OCI-M1 (cell line): ENCODE data around the gene KDR.

Experiments used
- DNase-seq: peaks from one replicate; lab custom pipeline; 2025; lab: John Stamatoyannopoulos, UW

KDR gene

DNA sequence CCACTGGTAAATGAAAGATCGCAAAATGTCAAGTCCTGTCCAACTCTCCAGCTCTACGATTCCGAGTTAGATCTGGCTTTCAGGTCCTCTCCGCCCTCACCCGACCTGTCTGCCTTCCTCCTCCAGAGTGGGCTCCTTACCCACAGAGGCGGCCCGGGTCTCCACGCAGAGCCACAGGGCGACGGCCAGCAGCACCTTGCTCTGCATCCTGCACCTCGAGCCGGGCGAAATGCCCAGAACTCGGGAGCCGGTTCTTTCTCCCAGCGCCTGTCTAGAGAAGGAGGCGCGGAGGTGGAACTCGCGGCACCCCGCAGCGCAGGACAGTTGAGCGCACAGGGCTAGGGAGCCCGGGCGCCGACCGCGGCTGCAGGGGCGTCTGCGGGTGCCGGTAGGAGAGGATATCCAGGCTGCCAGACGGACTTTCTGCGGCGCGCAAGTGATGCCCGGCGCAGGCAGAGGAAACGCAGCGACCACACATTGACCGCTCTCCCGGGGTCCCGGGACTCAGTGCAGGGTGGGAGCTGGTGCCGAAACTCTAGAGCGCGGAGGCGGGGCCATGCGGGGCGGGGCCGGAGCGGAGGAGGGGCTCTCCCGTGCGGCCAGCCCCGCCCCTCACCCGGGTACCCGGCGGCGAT is at the start of gene KDR:
KDR (minus strand) TSS at position 509 of the 635 bp plus-strand sequence; CDS start at position 207, 302 bp downstream.
- no peak for DNase-seq

DNA sequence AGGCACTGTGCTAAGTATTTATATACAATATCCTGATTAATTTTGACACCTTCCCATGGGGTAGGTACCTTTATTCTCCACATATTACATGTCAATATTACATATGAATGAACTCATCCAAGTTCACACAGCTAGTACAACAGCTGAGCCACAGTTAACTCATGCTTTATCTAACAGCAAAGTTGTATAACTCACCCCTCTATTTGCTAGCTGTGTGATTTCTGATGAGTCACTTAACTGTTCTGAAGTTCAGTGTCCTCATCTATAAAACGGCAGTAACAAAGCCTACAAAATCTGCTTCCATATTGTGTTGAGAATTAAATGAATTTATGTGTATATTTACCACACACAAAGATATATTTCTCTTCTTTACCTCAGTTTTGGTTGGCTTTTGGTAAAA is 48.2 kb upstream of the KDR start:
- no peak for DNase-seq

DNA sequence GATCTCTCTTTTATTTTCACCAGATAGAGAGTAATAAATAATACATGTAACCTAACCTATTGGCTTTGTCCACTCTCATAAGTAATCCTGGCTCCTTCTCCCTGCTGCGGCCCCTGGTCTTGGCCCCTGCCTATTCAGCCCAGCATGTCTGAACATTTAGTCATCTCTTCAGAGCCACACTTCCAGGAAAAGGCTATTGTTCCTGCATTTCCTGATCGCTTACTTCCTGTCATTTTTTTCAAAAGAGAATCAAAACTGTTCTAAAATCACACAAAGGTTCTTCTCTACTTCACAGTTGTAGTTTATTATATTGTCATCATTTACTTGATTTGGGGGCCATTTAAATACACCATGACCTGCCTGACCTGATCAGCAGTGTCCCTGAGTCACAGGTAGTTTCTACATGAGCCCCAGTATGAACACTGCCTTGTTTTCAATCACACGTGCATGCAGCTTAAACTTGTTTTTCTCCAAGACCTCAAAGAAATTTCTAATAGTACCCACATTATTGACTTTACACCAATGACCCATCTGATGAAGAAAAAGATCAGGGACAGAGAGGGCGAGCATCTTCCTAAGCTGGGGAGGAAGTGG is 47.4 kb upstream of the KDR start:
- no peak for DNase-seq

DNA sequence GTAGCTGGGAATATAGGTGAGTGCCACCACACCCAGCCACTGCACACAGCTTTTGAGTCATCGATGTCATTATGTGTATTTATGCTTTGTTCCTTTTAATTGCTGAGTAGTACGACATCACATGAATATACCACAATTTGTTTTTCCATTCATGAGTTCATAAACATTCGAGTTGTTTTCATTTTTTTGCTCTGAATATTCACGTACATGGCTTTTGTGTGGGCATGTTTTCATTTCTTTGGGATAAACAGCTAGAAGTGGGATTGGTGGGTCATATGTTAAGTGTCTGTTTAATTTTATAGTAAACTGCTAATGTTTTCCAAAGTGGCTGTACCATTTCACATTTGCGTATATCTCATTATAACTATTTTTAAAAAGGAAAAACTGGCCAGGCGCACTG is 45.1 kb upstream of the KDR start:
- DNase-seq: no peak

DNA sequence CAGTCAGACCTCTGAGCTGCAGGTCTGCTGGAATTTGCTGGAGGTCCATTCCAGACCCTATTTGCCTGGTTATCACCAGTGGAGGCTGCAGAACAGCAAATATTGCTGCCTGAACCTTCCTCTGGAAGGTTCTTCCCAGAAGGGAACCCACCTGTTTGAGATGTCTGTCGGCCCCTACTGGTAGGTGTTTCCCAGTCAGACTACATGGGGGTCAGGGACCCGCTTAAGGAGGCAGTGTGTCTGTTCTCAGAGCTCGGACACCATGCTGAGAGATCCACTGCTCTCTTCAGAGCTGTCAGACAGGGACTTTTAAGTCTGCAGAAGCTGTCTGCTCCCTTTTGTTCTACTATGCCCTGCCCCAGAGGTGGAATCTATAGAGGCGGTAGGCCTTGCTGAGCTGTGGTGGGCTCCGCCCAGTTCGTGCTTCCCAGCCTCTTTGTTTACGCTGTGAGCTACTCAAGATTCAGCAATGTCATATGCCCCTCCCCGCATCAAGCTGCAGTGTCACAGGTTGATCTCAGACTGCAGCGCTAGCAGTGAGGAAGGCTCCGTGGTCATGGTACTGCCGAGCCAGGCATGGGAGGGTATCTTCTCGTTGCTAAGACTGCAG is 44.1 kb upstream of the KDR start:
- peak; percentile 65 for DNase-seq

DNA sequence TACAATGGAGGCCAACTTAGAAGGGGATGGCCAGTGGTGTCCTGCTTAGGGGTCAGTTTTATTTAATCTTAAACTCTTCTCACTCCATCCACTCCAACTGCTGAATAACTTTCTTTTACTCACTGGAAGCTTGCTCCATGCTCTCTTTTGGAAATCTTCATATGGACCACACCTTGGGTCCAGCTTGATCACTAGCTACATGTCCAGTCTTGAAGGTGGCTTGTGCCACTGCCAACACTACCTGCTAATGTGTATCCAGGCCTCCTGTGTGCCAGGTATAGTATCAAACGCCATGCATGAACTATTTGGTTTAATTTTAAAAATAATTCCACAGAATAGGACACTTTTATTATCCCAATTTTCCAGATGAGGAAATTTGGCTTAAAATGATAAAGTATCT is 37.0 kb upstream of the KDR start:
- DNase-seq: no peak

DNA sequence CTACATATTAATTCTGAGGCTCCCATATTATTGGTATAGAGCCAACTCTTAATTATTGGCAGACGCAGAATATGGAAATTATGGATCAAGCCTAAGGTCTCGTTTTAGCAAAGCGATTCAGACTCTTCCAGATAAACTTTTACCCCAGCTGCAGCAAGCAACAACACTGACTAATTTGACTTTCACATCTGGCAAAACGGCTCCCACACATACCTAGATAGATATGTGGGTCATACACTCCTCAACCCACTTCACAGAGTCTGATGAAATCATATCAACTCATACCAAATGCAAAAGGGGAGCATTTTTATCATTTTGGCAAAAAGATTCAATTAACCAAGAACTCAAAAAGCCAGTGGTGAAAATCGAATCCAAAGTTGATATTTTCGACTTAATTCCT is 36.3 kb upstream of the KDR start:
- DNase-seq: no peak

DNA sequence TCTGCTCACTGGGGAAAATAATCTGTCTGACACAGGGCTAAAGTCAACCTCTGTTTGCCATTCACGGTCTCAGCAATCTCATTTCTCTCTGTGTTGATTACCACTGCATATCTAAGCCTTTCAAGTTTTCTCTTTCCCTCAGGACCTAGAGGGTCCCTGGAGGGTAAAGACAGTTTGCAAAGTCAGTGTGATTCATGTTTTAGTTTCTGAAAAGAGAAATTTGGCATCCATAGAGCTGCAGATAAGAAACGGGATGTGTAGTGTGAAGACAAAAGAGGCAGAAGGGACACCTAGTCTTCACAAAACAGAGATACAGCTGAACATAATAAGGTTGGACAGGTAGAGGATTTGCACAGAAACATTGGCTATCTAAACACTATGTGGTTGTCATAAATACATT is 34.5 kb upstream of the KDR start:
- no peak for DNase-seq

DNA sequence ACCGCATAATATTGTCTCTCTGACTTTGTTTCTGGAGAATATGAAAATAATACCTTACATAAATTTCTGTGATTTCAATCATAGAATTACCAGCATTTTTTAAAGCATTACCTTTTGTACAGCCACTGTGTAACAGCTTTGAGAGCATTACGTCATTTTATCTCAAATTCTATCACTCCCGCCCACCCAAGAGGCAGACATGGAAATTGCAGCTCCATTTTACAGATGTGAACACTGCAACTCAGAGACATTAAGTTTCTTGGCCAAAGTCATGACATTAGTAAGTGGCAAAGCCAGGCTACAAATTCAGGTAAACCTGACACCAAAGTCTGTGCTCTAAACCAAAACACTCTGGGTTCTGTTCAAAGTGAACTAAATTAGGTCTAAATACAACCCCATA is 33.6 kb upstream of the KDR start:
- no peak for DNase-seq

DNA sequence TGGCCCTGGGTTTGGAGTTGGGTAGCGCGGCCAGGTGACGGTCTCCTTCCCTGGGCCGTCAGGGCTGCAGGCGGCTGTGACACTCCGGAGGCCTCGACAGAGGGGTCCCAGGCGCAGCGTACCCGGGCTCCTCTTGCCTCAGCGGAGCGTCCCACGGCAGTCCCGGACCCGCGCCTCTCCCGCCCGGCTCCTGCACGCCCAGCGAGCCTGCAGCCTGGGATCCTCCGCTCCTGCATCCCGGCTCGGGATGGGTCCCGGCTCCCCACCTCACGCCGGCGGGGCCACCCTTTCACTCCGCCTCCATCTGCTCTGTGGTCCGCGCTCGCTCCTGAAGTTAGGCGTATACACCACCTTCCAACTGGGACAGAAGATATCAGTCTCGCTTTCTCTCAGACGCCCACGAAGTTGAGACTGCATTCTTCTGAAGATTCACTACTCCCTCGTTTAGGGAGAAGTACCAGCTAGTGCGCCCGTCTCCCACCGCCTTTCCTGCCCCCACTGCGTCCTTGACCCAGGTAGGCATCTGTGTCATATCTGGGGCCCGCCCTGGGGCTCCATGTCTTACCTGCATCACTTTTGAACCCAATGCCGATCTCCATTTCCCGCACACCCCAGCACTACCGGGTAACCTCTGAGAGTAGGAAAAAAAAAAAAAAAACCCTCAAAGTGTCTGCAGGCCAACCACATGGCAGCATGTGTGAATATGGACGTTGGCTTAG is 32.3 kb upstream of the KDR start:
- DNase-seq: no peak

DNA sequence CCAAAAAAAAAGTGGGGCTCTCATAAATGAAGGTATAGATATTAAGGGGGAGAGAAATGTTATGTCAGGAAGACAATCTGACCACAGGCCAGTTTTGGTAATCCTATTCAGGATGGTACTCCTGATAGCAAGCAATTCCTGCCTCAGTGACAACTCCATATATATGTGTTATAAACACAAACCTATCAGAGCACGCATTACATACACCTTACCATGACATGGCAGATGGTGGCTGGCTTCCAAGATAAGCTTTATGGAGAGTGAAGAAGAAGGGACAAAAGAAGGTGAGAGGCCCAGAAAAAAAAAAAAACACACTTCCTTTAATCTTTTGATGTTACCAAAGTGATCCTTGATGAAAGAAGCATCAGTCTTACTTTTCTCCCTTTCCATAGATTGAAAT is 29.5 kb upstream of the KDR start:
- peak; percentile 21 for DNase-seq

DNA sequence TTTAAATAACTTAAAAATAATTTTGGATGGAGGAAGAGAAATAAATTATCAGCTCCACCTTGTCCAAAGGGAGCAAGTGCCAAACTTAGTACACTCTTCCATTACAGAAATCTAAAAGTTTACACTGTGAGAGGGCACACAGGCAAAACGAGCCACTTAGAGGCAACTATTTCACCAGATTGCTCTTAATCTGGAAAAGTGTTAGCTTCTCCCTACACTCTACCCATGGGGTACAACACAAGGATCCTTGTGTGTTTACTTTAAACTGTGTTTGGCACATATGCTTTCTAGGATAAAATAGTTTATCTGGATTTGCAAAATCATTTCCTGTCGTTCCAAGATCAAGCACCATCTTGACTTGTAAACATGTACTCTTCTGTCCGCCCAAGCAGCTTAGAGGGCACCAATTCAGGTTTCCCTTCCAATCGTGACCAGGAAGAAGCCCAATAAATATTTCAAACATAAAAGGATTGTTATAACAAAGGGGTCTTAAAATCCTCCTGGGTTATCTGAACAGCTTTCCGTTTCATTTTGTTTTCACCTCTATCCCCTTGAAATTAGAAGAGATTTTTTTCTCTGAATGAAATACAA is 29.0 kb upstream of the KDR start:
- DNase-seq: no peak

DNA sequence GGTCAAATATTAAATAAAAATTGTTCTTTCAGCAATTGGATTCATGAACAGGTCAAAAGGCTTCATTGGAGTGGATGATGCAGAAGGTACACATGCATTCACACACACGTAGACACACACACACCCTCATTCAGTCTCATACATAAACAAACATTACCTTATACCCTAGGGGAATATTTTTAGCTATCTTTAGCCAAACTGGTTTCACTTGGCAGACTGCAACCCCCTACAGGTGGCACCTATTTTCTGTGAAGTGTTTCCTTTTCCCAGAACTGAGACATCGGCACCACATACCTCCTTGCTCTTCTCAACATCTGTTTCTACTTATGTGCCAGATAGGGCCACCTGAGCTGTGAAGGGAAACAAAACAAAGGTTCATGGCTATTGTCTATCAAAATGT is 18.5 kb upstream of the KDR start:
- DNase-seq: no peak

DNA sequence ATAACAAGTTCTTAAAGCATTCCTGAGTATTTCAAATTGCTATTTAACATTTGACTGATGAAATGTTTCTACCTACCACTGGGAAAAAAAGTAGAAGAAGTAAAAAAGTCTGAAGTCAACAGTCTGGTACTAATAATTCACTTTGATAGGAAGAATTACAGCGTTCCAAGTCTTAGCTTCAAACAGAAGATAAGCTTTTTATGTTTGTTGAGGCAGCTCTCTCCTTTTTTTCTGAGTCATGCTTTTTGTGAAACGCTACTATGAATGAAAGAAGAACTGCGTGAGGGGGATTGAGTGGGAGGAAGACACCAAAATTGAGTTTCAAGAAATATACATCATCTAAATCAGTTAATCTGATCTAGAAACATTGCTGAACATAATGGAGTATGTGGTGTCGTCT is 13.0 kb upstream of the KDR start:
- DNase-seq: peak; percentile 20

DNA sequence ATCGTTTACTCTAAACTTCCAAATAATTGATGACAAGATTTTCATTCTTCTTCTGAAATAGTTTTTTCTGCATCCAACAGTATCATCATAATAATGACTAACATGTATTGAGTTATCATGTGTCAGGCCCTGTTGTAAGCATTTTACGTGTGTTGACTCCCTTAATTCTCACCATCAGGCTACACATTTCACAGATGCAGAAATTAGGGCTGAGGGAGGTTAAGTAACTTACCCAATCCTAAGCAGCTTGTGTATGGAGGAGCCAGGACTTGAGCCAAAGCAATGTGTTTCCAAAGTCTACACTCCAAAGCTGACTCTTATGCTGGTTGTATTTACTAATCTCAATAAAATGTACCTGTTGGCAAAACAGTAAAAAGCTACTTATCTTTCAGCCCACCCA is 11.2 kb upstream of the KDR start:
- DNase-seq: no peak

DNA sequence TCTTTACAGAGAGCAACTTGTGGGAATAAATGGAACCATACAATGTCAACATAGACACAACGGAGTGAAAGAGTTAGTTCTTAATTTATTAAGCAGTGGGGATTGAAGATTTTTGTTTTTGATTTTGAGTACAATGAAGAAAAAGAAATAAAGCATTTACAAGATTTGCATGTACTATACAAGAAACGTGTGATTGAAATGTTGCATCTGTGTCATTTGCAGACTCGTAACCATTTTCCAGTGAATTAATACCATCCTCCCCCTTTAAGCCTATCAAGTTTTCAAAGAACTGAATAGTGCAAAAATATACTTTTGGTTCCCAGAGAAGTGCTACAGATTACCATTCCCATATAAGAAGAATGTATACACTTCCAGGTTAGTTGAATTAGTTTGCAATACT is 8.6 kb upstream of the KDR start:
- DNase-seq: no peak

DNA sequence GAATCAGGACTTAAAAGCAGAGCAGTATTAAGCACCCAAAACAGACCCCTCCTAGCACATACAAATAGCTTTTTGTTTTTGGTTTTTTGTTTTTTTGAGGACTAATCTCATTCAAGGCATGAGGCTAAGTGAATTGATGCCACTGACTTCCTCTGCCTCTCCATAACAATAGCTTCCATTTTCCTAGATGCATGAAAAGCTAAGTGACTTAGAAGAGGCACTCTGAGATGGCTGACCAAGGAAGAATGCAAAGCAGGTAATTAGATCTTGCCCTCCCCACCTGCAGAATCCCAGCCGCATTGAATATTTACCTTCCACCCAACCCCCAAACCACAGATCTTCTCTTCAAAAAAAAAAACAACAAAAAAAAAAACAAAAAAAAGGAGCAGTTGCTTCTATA is 7.4 kb upstream of the KDR start:
- no peak for DNase-seq

DNA sequence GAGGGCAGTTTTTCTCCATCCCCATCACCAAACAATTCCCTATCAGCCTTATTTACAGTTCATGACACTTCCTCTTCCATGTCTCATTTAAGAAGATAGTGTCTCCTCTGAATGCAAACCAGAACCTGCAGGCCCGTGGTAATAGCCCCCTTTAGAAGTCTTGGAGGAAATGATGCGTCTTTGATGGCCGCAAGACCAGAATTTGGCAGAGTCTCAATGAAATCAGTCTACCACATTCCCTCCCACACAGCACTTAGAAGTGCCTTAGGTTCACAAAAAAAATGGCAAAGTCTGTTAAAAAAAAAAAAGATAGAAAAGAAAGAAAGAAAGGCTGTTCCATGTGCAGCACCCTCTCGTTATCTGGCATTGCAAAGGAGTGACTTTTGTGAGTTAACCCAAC is 2.1 kb upstream of the KDR start:
- DNase-seq: peak; percentile 48

DNA sequence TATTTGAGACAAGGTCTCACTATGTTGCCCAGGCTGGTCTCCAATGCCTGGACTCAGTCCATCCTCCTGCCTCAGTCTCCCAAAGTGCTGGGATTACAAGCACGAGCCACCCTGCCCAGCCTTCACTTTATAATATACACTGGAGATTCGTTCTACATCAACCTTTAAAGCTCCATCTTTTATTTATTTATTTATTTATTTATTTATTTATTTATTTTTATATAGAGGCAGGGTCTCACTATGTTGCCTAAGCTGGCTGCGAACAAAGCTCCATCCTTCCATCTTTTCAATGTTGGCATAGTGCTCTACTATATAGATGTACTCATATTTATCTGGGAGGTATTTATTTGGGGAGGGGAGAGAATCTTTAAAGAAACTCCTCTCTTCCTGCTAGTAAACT is 1.7 kb upstream of the KDR start:
- DNase-seq: no peak

DNA sequence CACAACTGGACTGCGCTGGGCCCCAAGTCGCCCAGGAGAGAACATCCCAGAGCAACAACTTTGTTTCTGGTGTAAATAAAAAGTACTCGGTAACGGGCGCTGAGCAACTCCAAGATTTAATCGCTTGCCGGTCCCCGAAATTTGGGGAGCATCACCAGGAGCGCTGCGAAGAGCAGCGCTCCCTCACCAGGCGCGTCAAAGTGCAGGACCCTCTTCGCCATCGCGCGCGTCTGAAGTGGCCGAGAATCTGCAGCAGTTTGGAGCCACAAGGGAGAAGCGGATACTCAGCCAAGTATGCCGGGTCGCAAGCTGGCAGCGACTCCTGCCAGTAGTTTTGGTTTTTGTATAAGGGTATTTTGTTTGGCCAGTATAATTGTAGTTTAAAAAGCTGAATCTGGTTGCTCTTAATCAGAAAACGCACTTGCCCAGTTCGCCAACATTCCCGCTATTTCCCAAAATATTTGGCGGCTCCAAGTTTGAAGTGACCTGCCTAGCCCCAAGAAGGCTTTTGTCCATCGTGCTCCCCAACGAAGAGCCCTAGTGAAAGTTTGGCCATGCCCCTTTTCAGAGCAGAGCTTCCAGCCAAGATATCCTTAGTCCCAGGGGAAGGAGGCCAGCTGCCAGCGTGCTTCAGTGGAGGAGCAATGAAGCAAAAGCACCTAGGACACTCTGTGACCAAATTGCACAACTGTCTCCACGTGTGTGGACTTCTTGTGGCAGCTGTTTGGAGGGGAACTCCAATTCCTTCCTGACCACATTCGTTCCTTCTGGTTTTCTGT is 557 bp upstream of the KDR start:
- DNase-seq: no peak

DNA sequence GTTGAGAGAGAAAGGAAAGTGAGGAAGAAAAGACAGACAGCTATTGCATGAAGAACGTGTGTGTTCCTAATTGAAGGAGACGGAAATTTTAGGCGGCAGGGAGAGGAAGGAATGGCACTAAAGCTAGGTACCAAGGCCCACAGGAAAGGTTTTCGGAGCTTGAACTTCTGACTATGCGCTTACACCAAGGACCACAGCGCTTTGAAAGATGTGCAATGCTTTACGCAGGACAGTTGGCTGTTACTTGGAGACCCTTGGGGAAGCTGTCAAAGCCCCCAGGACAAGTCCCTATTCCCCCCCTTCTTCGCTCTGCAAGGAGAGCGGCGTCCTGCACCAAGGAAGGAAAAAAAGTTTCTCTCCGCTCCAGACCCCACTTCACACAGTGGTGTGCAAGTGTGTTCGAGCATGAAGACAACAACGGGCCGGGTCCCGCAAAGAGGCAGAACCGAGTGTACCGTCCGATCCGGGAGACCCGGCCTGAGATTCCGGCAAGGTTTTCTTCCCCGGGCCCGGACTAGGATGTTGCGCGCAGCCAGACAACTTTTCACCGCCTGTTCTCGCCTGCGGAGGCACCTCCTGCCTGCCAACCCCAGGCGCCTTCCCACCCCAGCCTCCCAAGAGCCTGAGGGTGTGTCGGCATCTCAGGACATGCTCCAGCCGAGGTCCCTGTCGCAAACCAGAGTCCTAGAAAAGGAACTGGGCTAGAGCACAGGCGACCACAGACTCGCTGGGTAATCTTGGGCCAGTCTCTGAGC is 896 bp downstream of the KDR start:
- no peak for DNase-seq
